Measurements from ENCODE around the gene GTSE1.

Gene GTSE1

DNA sequence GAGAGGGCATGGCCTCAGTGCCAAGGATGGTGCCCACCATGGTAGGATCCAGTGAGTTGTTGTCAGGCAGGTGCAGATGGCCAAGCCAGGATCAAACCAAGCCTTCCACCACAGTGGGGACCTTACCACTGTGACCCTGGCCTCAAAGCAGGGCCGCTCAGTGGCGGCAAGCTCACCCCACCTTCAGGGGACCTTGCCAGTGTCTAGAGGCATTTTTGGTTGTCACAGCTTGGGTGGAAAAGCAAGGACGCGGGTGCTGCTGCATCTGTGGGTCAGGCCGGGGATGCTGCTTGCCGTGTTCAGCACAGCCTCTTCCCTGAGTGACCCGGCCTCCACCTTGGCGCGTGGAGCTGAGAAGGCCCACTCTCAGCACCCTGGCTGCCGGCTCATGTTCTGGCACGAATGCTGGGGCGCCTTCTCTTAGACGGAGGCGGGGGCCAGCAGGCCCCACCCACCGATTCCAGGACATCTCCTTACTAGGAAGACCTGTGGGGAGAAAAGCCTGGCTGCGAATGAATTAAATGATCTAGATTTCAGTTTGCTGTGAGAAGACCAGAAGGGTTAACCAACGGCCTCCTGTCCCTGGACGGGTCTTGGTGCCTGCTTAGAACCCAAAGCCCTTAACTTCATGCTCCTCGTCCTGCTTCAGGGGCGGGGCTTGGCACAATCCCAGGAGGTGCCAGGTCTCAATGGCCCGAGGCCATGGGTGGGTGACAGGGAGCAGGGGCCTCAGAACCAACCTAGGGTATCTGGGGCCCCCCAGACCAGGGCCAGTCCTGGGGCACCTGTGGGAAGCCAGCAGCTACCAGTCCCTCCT lies 57.7 kb downstream of the GTSE1 start:
- DNase-seq, result no peak

DNA sequence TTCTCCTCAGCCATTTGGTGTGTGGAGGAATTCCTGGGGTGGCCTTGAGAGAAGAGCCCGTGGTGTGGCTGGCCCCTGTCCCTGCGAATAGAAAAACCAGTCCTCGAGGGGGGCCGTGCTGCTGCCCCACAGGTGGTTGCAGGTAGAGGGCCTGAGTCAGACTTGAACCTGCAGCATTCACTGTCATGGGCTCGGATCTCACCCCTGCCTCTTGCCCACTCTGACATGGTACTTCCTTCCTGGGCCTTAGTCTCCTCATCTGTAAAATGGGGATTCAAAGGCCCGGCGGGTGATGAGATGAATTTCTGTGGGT lies 58.3 kb downstream of the GTSE1 start:
- DNase-seq, result no peak

DNA sequence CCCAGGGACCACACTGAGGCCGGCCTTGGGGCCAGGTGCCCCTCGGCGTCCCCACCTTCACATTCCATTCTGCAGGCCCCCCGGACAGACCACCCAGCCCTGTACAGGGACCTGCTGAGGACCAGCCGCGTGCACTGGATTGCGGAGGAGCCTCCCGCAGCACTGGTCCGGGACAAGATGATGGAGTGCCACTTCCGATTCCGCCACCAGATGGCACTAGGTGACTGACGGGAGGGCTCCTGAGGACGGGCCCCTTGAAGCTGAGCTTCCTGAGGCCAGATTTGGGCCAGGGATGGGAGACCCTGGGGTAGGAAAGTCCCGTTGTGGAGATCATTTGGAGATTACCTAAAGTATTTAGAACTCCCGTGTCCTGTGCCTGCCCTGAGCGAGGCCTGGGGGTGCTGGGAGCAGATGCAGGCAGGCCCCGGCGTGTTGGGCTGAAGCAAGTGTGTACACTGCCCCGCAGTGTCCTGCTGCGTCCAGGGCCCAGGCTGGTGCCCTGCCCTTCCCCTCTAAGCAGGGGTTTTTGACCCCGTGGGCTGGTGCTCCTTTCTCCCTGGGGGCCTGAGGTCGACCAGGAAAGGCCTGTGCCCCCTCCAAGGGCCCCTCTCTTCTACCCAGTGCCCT lies 58.8 kb downstream of the GTSE1 start:
- DNase-seq, result peak; percentile 34

DNA sequence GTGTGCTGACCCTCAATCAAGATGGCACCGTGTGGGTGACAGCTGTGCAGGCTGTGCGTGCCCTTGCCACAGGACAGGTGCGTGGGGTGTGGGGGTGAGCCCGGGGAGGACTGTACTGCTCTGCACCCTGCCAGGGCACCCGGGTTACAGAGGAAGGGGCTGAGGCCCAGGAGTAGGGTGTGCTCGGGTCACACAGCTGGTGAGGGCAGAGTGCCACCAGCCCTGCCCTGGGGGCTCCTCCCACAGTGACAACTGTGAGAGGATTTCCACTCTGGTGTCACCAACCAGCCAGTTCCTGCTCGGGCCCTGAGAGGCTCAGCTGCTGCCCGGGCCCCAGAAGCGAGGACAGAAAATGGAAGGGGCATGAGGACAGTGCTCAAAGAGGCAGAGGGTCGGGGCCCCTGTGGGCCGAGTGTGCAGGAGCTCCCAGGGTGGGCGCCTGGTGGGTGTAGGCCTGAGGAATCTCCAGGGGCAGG lies 59.4 kb downstream of the GTSE1 start:
- no peak for DNase-seq

DNA sequence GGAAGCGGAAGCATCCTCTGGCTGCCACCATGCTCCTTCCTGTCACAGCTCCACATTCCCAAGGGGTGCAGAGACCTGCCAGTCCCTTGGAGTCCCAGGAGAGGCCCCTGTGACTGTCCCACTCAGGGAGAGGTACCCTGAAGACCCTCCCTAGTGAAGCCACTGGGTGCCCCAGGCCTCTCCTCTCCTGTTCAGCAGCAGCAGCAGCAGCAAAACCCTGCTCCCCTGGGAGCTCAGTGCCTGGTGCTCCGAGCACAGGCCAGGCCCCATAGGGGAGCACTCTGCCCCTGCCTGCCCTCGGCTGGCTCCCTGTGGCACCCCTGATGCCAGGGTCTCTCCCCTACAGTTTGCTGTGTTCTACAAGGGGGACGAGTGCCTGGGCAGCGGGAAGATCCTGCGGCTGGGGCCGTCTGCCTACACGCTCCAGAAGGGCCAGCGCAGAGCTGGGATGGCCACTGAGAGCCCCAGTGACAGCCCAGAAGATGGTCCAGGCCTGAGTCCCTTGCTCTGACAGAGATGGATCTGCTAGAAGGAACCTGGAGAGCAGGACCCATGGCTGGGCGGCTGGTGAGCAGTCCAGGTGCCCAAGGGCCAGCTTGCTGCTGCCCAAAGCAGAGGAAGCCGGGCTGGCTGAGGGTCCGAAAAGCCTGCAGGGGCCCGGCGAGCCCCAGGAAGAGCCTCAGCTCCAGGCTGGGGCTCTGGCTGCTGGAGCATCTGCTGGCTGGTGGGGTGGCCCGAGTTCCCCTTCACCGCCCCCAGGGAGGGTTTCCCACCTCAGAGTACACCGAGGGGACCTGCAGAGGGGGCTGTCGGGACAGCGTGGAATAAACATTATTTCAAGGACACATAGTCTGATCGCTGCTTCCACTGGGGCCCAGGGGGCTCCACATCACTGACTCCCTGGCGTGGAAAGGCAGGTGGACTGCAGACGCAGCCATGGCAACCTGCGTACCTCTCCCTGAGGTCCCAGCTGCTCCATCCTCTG lies 60.1 kb downstream of the GTSE1 start:
- DNase-seq, result no peak

DNA sequence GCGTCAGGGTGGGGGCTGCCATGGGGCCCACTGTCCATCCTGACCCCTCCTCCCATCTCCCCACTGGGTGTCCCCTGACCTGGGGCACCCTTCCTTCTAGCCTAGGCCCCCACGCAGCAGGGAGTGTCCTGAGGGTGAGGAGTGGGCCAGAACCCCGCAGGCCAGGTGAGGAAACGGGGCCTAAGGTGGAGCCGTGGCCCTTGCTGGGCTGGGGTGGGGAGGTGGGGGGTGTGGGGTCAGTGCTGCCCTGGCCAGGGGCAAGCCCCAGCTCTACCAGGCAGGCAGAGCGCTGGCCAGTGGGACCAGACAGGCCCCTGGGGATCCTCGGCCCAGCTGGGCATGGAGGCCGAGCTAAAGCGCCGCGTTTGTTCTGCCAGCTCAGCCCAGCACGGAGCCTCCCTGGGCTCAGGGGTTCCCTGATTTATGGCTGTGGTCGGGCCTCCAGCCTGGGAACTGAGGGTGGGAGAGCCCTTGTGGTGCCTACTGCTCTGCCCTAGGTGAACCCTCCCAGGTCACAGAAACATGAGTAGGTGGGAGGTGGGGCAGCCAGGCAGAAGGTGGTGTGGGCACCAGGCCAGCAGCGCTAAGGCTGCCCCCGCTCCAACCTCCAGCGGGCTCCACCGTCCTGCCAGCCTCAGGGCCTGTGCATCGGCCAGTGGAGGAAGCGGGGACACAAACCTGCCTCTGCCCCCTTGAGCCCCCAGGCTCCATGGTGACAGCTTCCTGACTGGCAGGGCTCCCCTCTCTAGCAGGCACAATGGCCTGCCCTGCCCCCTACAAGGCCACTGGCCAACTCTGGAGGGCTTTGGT lies 61.2 kb downstream of the GTSE1 start:
- no peak for DNase-seq

DNA sequence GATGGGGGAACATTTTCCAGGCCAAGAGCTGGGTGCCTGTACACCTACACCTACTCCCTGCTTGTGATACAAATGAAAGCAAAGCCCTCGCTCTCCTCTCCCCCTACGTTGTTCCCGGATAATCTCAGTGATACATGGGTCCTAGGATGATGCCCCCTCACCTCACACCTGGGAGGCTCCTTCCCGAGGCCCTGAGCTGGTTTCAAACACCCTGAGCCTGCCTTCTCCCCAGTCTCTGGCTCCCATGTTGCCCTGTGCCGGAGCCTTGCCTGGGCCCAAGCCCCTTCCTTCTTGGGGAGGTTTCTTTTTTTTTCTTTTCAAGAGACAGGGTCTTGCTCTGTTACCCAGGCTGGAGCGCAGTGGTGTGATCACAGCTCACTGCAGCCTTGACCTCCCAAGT lies 62.1 kb downstream of the GTSE1 start:
- DNase-seq, result no peak

DNA sequence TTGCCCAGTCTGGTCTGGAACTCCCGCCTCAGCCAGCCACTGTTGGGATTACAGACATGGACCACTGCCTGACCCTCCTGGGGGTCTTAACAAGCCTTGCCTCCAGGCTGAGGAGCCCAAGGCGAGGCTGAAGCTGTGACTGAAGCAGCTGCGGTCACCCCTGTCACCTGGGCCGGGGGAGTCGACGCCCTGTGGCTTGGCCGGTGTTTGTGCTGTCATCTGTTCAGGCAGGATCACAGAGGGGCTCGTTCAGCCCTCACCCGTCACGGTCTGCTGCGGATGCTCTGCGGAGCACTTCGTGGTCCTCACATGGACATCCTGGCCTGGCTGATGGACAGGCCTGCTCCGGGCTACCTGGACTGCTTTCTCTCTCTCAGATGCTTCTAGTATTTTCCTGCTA lies 62.7 kb downstream of the GTSE1 start:
- no peak for DNase-seq

DNA sequence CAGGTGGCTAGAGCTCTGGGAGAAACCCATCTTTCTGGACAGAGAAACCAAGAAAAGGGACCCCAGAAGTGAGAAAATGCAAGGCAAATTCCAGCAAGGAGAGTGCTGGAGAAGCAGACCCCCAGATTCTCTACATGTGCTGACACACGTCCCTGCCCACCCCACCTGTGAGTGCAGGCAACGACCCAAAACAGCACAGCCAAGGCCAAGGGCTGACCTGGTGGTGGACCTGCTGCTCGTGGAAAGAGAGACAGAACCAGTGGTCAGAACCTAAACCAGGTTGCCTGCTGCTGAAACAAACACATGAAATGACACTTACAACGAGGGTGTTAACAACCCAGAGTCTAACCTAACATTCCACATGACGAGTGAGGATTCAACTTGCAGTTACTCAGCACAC lies 63.4 kb downstream of the GTSE1 start:
- no peak for DNase-seq

DNA sequence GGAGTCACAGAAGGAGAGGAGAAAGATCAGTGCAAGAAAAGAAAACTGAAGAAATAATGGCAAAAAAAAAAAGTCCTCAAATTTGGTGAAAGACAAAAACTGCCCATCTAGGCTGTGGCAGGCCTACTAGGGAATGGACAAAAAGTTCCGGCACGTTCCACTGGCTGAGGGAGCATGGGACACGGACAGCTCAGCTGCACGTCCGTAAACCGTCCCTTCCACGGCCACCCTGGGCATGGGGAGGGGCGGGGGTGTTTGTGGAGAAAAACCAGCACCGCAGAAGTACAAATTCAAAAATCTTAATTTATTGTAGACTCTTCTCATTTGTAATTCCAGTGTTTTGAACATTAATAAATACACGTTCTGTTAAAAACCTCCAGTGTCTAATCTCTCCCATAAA lies 64.2 kb downstream of the GTSE1 start:
- DNase-seq, result no peak

DNA sequence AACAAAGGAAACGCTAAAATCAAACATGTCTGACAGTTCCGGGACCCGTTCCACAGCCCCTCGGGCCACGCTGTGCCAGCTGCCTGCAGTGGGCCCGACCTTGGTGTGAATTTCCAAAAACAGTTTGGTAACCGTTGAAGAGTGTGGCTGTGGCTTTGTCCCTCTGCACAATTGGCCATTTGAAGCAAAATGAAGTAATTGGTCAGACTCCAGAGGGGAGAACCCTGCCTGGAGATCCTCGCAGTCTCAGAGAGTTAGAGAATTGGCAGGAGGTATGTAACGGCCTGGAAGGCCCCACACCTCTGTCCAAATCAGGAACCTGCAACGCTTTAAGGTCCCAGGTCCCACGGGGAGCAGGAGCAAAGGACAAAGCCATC lies 65.1 kb downstream of the GTSE1 start:
- DNase-seq, result no peak

DNA sequence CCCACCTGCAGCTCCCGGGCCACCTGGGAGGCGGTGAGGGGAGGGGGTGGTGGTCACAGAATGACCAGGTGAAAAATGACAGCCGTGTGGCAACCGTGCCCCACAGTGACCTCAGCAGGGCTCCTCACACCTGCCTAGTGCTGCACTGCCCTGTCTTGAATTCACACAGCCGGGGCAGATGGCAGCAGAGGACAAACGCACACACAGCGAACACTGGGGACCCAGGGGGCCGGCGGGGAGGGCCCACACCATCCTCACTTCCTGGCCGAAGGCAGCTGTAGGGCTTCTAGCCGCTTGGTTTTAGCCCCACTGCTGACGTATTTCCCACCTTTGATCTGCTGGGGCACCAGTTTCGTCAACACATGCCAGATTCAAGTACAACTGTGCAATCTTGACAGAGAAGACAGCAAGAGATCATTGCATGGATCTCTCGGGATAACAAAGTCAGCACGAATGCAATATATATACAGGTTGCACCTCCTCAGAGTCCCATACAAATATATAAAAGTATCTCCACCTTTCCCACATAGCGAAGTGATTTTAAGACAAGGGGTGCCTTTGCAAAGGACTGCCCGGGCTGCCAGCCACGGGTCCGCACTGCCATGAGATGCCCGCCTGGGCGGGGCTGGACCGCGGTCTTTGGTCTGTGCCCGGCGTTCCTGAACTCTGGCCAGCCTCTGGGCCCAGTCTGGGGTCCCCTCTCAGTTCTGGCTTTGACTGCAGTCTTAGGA lies 65.7 kb downstream of the GTSE1 start:
- no peak for DNase-seq

DNA sequence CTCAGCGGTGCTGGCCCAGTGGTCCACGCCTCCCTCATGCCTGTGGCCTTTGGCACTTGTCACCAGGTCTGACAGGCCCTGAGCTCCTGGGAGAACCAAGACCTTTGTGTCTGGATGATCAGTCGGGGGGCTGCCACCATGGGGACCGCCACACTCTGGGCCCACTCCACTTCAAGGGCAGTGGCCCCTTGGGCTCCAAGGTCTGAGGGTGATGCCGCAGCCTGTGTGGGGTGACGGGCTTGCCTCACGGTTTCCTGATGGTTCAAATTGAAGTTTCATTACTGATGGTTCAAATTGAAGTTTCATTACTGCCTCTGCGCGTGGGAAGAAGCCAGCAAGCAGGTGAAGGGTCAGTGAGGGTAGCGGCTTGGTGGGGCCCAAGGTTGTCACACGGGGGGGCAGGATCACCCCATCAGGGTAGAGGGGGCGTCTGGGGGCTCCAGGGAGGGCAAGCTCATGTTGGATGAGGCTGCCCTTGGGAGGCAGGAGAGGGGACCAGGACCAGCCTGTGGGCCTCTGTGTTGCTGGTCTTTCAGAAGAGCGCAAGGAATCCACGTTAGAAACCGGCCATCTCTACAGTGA lies 66.4 kb downstream of the GTSE1 start:
- DNase-seq, result no peak

DNA sequence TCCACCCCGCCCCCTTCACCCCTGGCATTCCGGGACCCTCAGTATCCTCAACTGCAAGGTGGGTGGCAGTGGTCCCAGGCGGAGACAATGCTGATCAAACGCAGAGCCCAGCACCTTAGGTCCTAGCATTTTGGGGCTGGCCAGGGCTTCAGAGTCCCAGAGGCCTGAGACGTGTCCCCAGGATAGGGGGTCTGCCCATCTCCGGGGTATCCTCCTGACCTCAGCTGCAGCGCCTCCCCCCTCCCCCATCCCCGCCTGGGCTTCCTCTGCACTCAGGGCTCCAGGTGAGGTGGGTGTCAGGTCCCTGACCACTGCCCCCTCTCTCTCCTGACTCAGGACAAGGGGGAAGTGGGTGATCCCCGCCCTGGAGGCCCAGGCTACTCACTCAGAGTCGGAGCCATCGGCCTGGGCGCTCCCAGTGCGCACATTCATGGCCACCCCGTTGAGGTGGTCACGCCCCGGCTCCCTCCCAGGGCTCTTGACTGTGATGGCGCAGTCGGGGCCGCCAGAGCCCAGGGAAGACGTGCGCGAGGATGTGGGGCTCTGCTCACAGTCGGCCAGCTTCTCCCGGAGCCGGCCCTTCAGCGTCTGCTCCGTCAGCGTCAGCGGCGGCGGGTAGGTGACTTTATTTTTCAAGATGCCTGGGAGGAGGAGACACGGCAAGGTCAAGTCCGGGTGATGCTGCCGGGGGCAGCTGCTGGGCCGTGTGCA lies 67.1 kb downstream of the GTSE1 start:
- DNase-seq, result no peak

DNA sequence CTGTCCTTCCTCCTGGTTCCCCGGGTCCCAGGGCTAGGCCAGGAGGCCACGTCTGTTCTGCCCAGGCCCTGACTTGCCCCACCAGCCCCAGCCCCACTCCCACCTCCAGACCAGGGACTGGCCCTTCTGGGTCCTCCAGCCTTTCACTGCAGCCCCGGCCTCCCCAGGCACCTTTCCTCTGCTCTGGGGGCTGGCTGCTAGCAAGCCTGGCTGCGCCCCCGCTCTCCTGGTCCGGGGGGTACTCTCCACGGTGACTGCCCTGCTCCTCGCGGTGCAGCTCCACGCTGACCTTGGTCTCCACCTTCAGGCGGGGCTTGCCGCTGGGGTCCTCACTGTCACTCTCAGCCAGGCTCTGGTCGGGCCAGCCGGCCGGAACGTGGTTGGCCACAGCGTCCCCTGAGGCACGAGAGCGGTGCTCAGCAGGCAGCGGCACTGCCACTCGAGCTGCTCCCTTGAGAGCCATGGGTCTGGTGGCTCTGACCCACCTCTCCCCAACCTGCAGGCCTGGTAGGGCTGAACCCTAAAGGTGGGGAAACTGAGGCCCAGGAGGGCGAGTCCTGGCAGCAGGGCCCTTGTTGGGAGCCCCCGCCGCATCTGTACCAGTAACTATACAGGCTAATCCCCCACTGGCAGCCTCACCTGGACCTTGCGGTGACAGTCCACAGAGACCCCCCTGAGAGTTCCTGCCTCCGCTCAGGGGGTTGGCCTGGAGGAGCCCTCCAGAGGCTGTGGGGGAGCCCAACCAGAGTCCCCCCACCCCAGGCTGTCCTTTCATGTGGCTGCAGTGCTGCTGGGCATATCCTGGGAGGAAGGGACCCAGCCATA lies 67.9 kb downstream of the GTSE1 start:
- no peak for DNase-seq

DNA sequence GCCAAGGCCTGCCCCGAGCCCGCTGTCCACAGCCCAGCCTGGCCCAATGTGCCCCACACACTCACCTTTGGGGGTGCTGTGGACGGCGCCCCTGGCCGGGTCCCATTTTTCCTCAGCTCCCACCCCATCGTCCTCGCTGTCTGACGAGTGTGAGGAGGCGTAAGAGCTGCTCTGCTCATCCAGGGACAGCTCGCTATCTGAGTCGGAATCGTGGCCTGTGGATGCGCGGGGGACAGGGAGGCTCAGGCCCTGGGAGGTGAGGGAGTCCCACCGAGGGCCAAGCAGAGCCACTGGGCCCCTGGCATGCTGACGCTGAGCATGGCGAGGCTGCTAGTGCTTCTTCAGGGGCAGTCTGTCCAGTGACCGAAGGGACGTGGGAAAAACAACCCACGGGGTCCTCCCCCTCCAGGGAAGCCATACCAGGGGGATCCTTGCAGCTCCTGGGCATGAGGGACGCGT lies 68.5 kb downstream of the GTSE1 start:
- no peak for DNase-seq

DNA sequence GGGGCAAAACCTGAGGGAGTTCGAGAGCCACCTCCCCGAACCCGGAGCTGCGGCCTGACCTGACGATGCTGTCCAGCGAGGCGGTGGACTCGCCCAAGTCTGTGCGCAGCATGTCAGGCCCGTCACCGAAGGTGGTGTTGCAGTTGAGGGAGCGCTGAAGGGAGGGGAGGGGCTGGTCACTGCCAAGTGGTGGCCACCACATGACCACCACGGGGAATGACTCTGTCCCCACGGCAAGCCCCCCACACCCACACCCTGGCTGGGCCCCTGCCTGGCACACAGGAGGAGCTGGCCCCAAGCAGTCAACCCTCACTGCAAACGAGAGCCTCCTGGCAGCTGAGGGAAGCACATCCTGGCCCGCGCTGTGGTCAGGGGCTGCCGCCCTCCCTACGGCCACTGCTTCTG lies 69.7 kb downstream of the GTSE1 start:
- no peak for DNase-seq

DNA sequence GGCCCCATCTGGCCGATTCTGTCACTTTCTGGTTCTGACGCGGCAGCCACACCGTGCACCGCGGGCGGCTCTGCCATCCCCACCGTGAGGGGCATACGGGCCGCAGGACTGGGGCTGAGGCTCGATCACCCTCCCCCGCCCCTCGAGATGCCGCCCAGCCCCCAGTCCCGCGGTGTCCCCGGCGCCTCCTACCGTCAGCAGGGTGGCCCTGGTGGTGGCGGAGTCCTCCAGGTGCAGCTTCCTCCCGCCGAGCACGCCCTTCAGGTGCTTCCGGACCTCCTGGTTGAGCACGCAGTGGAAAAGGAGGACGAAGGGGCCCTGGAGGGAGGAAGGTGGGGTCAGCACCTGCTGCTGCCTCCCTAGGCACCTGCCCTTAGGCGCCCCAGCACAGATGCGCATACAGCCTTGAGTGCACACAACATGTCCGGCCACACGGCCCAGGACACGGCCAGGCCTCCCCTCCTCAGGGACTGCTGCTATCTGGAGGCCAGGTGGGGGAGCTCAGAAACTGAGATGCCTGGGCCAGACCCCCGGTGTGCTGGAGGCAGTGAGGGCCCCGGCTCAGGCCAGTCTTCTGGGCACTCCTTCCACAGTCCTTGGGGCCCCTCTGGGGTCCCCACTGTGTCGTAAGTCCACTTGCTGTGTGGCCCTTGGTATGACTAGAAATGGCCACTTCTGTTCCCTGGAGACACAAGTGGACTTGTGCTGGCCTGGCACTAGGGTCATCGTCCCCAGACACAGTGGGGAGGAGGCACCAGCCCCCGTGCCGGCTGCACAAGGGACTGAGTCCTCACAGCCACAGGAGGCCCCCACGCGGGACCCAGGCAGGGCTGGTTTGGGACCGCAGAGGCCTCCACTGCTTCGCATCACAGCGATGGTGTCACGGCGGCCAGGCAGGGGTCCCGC lies 70.4 kb downstream of the GTSE1 start:
- DNase-seq, result no peak

DNA sequence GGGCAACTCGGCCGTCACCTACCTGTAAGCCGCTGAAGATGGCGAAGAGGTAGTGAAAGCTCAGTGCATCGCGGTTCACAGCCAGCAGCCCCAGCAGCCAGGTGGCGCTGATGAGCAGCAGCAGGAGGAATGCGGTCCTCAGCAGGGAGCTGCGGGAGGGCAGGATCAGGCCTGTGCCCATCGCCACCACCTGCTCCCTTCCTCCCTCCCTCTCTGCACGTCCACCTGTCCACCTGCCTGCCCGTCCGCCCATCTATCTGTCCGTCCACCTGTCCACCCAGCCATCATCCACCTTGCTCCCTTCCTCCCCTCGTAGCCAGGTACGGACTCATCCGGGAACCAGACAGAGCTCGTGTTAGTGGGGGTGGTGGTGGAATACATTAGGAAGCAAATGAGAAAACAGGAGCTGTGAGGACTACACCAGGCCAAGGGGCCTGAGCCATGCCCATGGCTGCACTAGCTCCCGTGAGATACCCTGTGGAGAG lies 71.1 kb downstream of the GTSE1 start:
- peak; percentile 53 for DNase-seq
